HG02870 (cell line): Measurements from ENCODE around the gene PIH1D1.
"Not testable (repeated sequence)": the region's sequence is repeated elsewhere in the genome, so short reads cannot be mapped to it uniquely, and the experiment has no call there.

Experiments used
- ATAC-seq: cut with Tn5 transposase; IDR thresholded peaks from one replicate; pipeline ENCODE4 v1.9.1; 2021; ENCODE audit warnings: mild to moderate bottlenecking, moderate library complexity; ENCODE audit not compliant: unreplicated experiment

The PIH1D1 gene

GRCh38 chr19:49481020-49481683 is 29.5 kb upstream of the PIH1D1 start:
- no peak for ATAC-seq

- ATAC-seq: no peak
Observed at GRCh38 chr19:49479975-49480628, 28.5 kb upstream of the PIH1D1 start.

DNA sequence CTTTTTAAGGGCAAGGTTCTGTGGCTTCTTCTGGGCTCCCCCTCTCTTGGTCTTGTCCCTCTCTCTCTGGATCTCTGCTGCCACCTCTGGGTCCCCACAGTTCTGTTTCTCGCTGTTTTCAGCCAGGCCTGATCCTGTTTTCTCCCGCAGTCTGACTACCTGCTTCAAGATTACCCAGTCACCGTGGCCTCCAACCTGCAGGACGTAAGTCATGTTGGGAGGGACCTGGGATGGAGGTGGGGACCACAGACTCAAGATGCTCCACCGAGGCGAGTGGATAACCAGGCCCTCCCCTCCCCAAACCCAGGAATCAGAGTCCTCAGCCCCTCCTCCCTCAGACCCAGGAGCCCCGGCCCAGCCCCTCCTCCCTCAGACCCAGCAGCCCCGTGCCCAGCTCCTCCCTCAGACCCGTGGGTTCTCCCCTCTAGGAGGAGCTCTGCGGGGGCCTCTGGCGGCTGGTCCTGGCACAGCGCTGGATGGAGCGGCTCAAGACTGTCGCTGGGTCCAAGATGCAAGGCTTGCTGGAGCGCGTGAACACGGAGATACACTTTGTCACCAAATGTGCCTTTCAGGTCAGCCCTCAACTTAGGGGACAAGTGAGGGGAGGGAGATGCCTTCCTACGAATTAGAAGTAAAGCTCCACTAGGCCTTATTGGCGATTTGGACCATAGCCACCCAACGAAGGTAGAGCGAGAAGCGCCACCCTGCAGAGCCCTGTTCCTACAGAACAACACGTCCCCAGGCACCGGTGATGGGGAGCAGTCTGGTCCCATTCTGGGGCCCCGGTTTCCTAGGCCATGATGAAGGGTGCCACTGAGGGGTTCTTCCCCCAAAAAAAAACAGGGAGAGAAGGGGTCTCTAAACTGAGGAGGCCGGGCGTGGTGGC is 24.6 kb upstream of the PIH1D1 start:
- no peak for ATAC-seq

- no peak for ATAC-seq
Observed at GRCh38 chr19:49475191-49475917, 23.7 kb upstream of the PIH1D1 start.

GRCh38 chr19:49474542-49474924 is 22.9 kb upstream of the PIH1D1 start:
- ATAC-seq: no peak

GRCh38 chr19:49473868-49474541 is 22.4 kb upstream of the PIH1D1 start, which contains the start of gene FLT3LG:
Gene FLT3LG, plus strand, starts transcription at chr19:49474215. Its CDS starts 425 bp downstream, at chr19:49474640.
- no peak for ATAC-seq

- not testable (repeated sequence) for ATAC-seq
Observed at GRCh38 chr19:49473501-49473867, 21.9 kb upstream of the PIH1D1 start.

- ATAC-seq: no peak
Observed at GRCh38 chr19:49472936-49473335, 21.3 kb upstream of the PIH1D1 start.

DNA sequence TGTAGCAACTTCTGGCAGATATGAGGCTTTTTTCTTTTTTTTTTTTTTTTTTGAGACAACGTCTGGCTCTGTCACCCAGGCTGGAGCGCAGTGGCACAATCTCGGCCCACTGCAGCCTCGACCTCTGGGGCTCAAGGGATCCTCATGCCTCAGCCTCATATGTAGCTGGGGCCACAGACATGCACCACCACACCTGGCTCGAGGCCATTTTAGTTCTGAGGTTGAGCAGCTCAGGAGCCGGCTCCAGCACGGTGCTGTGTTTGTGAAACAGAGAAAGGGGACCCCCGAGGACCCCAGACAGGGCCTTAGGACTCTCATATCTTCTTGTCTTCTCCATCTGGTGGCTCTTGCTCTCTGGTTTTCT is 19.0 kb upstream of the PIH1D1 start:
- ATAC-seq: no peak

DNA sequence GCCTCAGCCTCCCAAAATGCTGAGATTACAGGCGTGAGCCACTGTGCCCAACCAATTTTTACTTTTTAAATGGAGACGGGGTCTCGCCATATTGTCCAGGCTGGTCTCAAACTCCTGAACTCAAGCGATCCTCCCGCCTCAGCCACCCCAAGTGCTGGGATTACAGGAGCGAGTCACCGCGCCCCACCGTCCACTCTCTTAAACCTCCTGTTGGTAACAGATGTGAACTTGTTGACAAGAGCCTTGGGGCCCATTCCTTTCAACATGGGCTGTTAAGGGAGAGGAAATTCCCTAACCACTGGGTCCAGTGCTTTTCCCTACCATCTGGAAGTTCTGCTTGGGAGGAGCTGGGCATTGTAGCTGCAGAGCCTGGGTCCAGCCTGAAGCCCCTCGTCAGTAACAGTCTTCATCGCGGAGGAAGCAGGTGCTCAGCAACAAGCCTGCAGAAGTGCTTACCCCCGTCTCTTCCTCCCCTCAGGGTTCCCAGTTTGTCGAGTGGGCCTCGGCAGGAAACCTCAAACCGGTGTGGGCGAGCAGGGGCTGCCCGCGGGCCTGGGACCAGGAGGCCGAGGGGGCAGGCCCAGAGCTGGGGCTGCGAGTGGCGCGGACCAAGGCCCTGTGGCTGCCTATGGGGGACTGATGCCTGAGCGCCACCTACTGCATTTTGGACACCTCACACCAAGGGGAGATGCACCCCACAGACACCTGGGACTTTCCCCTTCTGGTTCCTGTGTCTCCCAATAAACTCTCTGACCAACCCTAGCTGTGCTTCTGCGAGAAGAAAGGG is 18.4 kb upstream of the PIH1D1 start:
- ATAC-seq: peak; percentile 43

DNA sequence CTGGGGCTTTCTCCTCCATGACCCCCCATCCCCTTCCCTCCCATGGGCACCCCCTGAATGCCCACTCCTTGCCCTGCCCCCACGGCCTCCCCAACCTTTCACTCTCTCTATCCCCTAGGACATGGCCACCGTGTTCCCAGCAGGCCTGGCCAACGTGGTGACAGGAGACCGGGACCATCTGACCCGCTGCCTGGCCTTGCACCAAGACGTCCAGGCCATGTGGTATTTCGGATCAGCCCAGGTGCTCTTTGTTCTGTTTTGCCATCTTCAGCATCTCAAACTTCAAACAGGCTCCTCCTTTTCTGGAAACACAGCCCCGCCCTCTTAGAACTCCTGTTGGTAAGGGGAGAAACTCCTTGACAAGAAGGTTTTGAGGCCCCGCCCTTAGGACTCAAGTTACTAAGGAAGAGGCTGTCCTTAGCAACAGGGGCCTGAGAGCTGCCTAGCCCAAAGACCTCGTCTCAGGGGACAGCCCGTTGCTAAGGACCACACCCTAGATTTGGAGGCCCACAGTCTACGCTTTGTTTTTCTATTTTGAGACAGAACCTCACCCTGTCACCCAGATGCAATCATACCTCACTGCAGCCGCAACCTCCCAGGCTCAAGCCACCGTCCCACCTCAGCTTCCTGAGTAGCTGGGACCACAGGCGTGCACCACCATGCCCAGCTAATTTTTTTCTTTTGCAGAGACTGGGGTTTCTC is 17.3 kb upstream of the PIH1D1 start:
- peak; percentile 60 for ATAC-seq

DNA sequence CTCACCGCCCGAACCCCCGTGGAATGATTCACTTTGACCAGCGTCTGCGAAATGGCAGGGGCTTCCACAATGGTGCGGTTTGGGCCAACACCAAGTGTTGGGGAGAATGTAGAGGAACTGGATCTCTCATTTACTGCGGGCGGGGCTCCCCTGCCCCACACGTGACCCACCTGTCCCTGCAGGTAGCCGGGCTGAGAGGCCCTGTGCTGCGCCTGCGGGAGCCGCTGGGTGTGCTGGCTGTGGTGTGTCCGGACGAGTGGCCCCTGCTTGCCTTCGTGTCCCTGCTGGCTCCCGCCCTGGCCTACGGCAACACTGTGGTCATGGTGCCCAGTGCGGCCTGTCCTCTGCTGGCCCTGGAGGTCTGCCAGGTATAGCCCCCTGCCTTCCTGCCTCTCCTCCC is 16.6 kb upstream of the PIH1D1 start:
- no peak for ATAC-seq

GRCh38 chr19:49465371-49465770 is 13.8 kb upstream of the PIH1D1 start:
- no peak for ATAC-seq

DNA sequence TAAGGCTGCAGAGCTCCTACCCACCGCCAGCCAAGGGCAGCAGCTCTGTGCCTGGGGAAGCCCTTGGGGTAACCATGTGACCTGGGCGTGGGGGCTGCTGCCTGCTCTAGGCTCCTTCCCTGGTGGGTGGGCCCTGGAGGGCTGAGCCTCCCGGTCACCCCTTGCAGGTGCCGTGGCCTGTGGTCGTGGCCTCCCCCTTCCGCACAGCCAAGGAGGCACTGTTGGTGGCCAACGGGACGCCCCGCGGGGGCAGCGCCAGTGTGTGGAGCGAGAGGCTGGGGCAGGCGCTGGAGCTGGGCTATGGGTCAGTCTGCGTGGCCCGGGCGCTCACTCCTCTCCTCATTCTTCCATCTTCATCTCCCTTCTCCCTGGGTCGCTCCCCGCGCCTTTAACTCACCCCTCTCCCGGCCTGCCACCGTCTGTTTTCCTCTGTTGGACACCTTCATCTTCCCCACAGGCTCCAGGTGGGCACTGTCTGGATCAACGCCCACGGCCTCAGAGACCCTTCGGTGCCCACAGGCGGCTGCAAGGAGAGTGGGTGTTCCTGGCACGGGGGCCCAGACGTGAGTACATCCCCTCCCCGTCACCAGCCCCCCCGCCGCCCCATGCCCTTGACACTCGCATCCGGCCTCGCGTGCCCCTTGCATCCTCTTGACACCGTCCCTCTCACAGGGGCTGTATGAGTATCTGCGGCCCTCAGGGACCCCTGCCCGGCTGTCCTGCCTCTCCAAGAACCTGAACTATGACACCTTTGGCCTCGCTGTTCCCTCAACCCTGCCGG is 12.5 kb upstream of the PIH1D1 start:
- ATAC-seq: no peak

DNA sequence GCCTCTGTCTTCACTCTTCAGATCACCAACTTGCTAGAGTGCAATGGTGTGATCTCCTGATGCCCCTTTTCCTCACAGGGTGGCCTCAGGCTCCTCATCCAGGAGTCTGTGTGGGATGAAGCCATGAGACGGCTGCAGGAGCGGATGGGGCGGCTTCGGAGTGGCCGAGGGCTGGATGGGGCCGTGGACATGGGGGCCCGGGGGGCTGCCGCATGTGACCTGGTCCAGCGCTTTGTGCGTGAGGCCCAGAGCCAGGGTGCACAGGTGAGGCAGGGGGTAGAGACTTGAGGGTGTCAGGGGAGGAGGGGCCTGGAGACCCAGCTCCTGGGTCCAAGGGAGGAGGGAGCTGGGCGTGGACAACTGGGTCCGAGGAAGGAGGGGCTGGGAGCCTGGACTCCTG is 10.9 kb upstream of the PIH1D1 start:
- no peak for ATAC-seq

- ATAC-seq: no peak
Observed at GRCh38 chr19:49461656-49462055, 10.0 kb upstream of the PIH1D1 start.

DNA sequence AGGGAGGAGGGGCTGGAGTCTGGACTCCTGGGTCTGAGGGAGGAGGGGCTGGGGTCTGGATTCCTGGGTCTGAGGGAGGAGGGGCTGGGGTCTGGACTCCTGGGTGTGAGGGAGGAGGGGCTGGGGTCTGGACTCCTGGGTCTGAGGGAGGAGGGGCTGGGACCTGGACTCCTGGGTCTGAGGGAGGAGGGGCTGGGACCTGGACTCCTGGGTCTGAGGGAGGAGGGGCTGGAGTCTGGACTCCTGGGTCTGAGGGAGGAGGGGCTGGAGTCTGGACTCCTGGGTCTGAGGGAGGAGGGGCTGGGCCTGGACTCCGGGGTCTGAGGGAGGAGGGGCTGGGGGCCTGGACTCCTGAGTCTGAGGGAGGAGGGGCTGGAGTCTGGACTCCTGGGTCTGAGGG is 9.5 kb upstream of the PIH1D1 start:
- not testable (repeated sequence) for ATAC-seq

DNA sequence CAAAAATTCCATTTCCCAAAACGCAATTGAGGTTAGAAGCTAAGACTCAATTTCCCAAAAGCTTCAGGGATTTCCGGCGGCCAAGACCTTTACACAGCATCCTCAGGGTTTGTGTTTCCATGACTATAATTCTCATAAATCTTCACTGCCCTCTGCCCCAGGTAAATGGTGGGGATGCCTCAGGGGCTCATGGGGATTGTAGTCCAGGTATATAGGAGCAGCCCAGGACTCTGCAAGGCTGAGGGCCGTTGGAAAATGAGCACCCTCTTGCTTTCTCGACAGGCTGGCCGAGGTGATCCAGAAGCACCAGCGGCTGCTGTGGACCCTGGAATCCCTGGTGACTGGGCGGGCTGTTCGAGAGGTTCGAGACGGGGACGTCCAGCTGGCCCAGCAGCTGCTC is 7.8 kb upstream of the PIH1D1 start:
- no peak for ATAC-seq

- ATAC-seq: no peak
Observed at GRCh38 chr19:49458567-49458903, 6.9 kb upstream of the PIH1D1 start.
